Chondrocyte (in vitro differentiated cells): ENCODE data around the gene PIM3. TPM values are rescaled to one million over a fixed set of nuclear protein-coding genes. Genes with fewer than 3 reads are reported as not detected.
"Not testable (repeated sequence)": the region's sequence is repeated elsewhere in the genome, so short reads cannot be mapped to it uniquely, and the experiment has no call there.

ENCODE experiments used
- DNase-seq: peaks from one replicate; pipeline ENCODE4 v3.0.0; 2021; ENCODE audit warnings: mixed read lengths, low spot score
- H3K27ac Mint-ChIP-seq: one replicate; pipeline ENCODE4 v1.8.0; 2021; ENCODE audit warnings: mild to moderate bottlenecking, moderate library complexity, mixed read lengths; ENCODE audit not compliant: unreplicated experiment
- H3K27me3 Mint-ChIP-seq: 2 replicates; pipeline ENCODE4 v1.8.0; 2021; ENCODE audit warnings: low read depth, mixed read lengths
- H3K36me3 Mint-ChIP-seq: 2 replicates; pipeline ENCODE4 v1.8.0; 2021; ENCODE audit warnings: low read depth, mixed read lengths
- H3K4me1 Mint-ChIP-seq: 2 replicates; pipeline ENCODE4 v1.8.0; 2021; ENCODE audit warnings: low read depth, mild to moderate bottlenecking, mixed read lengths
- H3K4me3 Mint-ChIP-seq: one replicate; pipeline ENCODE4 v1.8.0; 2021; ENCODE audit warnings: mild to moderate bottlenecking, moderate library complexity, mixed read lengths; ENCODE audit not compliant: unreplicated experiment
- H3K9me3 Mint-ChIP-seq: 2 replicates; pipeline ENCODE4 v1.8.0; 2021; ENCODE audit warnings: low read depth, mixed read lengths
- total RNA-seq: library from RNA; stranded (reverse); gene quantifications from 3 replicates; pipeline ENCODE4 v1.2.1, GENCODE V29; 2021
- TF ChIP-seq, protein P1 (sequence below): fragments of 200-600 bp; sonication (generic); IDR thresholded peaks from 2 replicates; pipeline ENCODE4 v1.5.0; 2021; ENCODE audit warnings: antibody characterized with exemption, mild to moderate bottlenecking, moderate library complexity

The PIM3 gene
- total RNA-seq, 1 donor from 2014 or later: 18.2 TPM

DNA sequence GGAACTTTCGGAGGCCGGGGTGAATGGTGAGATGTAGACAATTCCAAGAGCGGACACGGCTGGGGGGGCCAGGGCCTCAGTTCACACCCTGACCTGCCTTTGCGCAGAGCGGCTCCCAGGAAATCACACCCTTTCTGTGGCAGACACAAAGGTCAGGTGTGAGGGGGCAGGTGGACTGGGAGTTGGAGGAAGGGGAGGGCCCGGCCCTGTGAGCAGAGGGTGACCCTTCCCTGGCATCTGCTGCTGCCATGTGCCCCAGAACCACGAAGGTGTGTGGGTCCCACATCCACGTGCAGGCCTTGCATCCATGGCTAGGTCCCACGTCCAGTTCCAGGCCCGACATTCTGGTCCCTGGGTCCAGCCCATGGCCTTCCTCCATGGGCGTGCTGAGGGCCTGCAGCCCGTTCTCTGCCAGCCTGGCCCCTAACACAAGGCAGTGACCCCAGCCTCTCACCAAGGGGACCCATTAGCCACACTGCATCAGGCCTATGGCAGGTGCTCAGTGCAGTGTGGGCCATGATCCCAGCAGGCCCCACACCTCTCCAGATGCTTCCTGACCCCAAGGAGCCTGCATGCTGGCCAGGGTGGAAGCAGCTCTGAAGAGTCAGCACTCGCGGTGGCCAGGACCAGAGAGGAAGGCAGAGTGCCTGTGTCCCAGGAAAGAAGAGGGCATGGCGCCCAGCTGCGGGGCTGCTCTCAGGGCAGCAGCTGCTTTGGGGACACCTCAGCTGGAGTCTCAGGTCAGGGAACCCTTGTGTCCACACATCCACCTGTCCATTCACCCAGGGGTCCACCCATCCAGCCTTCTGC is 18.9 kb upstream of the PIM3 start:
- H3K4me3 Mint-ChIP-seq: no peak overlapping the region
- no peak for DNase-seq
- H3K27ac Mint-ChIP-seq: no peak overlapping the region
- H3K27me3 Mint-ChIP-seq: no peaks in the 10 kb centered on the region
- TF ChIP-seq, protein P1, sequence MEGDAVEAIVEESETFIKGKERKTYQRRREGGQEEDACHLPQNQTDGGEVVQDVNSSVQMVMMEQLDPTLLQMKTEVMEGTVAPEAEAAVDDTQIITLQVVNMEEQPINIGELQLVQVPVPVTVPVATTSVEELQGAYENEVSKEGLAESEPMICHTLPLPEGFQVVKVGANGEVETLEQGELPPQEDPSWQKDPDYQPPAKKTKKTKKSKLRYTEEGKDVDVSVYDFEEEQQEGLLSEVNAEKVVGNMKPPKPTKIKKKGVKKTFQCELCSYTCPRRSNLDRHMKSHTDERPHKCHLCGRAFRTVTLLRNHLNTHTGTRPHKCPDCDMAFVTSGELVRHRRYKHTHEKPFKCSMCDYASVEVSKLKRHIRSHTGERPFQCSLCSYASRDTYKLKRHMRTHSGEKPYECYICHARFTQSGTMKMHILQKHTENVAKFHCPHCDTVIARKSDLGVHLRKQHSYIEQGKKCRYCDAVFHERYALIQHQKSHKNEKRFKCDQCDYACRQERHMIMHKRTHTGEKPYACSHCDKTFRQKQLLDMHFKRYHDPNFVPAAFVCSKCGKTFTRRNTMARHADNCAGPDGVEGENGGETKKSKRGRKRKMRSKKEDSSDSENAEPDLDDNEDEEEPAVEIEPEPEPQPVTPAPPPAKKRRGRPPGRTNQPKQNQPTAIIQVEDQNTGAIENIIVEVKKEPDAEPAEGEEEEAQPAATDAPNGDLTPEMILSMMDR: no peak
- no peaks in the 10 kb centered on the region for H3K9me3 Mint-ChIP-seq
- H3K36me3 Mint-ChIP-seq: no peaks in the 10 kb centered on the region
- H3K4me1 Mint-ChIP-seq: peaks cover 11% of the 10 kb centered on the region

GRCh38 chr22:49942565-49943404 is 17.8 kb upstream of the PIM3 start:
- H3K27me3 Mint-ChIP-seq: no peaks in the 10 kb centered on the region
- no peak for DNase-seq
- no peaks in the 10 kb centered on the region for H3K9me3 Mint-ChIP-seq
- H3K4me3 Mint-ChIP-seq: no peak overlapping the region
- no peaks in the 10 kb centered on the region for H3K36me3 Mint-ChIP-seq
- no peak overlapping the region for H3K27ac Mint-ChIP-seq
- TF ChIP-seq, protein P1: no peak
- peaks cover 4% of the 10 kb centered on the region for H3K4me1 Mint-ChIP-seq

DNA sequence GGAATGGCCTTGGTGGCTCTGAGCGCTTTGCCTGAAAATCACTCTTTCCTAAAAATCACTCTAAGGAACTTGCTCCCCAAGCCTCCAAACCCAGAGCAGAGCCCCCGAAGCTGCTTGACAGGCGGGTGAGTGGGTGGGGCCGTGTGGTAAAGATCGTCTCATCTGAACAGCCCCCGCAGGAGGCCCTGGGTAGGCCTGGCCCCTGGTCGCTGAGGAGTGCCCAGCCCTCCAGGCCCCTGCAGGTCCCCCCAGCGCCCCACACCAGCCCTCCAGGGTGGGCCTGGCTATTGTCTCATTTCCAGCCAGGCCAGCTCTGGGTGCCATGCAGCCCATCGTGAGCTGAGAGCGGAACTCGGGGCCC is 17.2 kb upstream of the PIM3 start:
- TF ChIP-seq, protein P1: no peak
- no peaks in the 10 kb centered on the region for H3K36me3 Mint-ChIP-seq
- no peak overlapping the region for H3K4me3 Mint-ChIP-seq
- DNase-seq: no peak
- no peaks in the 10 kb centered on the region for H3K27me3 Mint-ChIP-seq
- no peaks in the 10 kb centered on the region for H3K4me1 Mint-ChIP-seq
- H3K27ac Mint-ChIP-seq: no peak overlapping the region
- no peaks in the 10 kb centered on the region for H3K9me3 Mint-ChIP-seq

DNA sequence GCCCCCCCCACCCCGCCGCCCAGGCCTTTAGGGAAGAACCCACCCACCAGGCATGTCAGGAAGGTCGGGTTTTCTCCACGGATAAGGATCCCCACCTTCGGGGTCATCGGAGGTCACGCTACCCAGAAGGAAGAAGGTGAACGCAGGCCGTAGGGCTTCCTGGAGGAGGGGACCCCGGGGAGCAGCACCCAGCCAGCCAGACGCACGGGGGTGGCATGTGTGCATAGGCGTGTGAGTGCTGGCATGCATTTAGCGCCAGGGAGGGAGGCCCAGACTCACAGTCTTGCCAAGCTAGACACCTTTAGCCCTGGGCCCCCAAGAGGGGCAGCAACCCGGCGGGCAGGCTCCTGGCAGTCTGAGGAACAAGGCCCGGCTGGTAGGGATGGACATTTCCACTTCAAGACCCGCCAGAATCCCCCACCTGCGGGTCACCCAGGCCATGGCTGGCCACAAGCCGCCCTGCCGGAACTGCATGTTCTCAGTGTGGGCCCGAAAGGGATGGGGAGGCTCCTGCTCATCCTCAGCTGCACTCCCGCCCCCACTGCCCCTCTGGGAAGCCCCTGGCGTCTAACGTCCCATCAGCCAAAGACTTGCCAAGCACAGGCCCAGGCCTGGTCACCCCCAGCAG is 16.7 kb upstream of the PIM3 start:
- no peaks in the 10 kb centered on the region for H3K4me1 Mint-ChIP-seq
- TF ChIP-seq, protein P1: no peak
- H3K9me3 Mint-ChIP-seq: no peaks in the 10 kb centered on the region
- no peaks in the 10 kb centered on the region for H3K27me3 Mint-ChIP-seq
- no peak overlapping the region for H3K4me3 Mint-ChIP-seq
- H3K27ac Mint-ChIP-seq: peak overlapping the region; percentile 36
- no peaks in the 10 kb centered on the region for H3K36me3 Mint-ChIP-seq
- DNase-seq: no peak

- TF ChIP-seq, protein P1: no peak
- no peak for DNase-seq
- no peaks in the 10 kb centered on the region for H3K9me3 Mint-ChIP-seq
- no peak overlapping the region for H3K4me3 Mint-ChIP-seq
- no peaks in the 10 kb centered on the region for H3K36me3 Mint-ChIP-seq
- H3K27me3 Mint-ChIP-seq: no peaks in the 10 kb centered on the region
- H3K27ac Mint-ChIP-seq: no peak overlapping the region
- no peaks in the 10 kb centered on the region for H3K4me1 Mint-ChIP-seq
Observed at GRCh38 chr22:49944399-49944891, 16.1 kb upstream of the PIM3 start.

- H3K27ac Mint-ChIP-seq, H3K4me3 Mint-ChIP-seq, H3K9me3 Mint-ChIP-seq, H3K27me3 Mint-ChIP-seq, H3K36me3 Mint-ChIP-seq, H3K4me1 Mint-ChIP-seq, DNase-seq: not testable (repeated sequence)
Observed at GRCh38 chr22:49945042-49945794, 15.4 kb upstream of the PIM3 start.
